ENCODE results near the gene NFE2. TPM values are rescaled to one million over a fixed set of nuclear protein-coding genes. Genes with fewer than 3 reads are reported as not detected.

NFE2 gene
- total RNA-seq, result under 1 TPM in 1 of 2 donors, not detected in 1; 0.26 TPM

- Histone ChIP-seq H3K27ac (no peak within 1 kb of the TSS), H3K4me3 (peak within 1 kb of the TSS in 1 of 2 donors; percentile 8), H3K4me1 (peaks cover 26% of the 10 kb centered on the region), H3K27me3 (no peaks in the 10 kb centered on the region), H3K9me3 (no peaks in the 10 kb centered on the region), H3K36me3 (replicated peaks in 1 of 2; ENCODE audit: insufficient read depth in 1 of 2, low read depth in 2 of 2) (no peaks in the 10 kb centered on the region)
- 1% methylated on average over 15 to 25 of the region's 26 CpGs for WGBS, 2 donors
- TF ChIP-seq CTCF (IDR thresholded peaks at IDR 0.05), result peak in 3 of 7 experiments; percentile 16 to 22 (median 22)
- peak in 1 of 3 donors; percentile 31 for TF ChIP-seq POLR2A (IDR thresholded peaks at IDR 0.05)
- ATAC-seq (peak; percentile 69), DNase-seq (peak; percentile 59 to 74 (median 66))
- intact Hi-C loops (cut with DNase I), result no loop called here
Observed at GRCh38 chr12:54300732-54301427, at the start of gene NFE2. Gene NFE2, minus strand, starts transcription at chr12:54301015. Its CDS starts 5,767 bp downstream, at chr12:54295248.

GRCh38 chr12:54349679-54350078 lies 48.9 kb upstream of the NFE2 start:
- H3K27me3 ChIP-seq, result no peaks in the 10 kb centered on the region
- TF ChIP-seq POLR2A (IDR thresholded peaks at IDR 0.05) (no peak), CTCF (IDR thresholded peaks at IDR 0.05) (no peak)
- H3K4me1 ChIP-seq, result peaks cover 36% of the 10 kb centered on the region
- intact Hi-C loops (cut with DNase I), result no loop called here
- H3K9me3 ChIP-seq, result no peaks in the 10 kb centered on the region
- no peak overlapping the region for H3K27ac ChIP-seq
- no peak for DNase-seq
- H3K36me3 ChIP-seq (replicated peaks in 1 of 2; ENCODE audit: insufficient read depth in 1 of 2, low read depth in 2 of 2), result peaks cover 0 to 40% of the 10 kb centered on the region in 2 donors
- ATAC-seq, result no peak
- H3K4me3 ChIP-seq, result no peak overlapping the region

- Histone ChIP-seq H3K27ac (no peak overlapping the region), H3K4me3 (no peak overlapping the region), H3K27me3 (no peaks in the 10 kb centered on the region), H3K9me3 (no peaks in the 10 kb centered on the region), H3K36me3 (replicated peaks in 1 of 2; ENCODE audit: insufficient read depth in 1 of 2, low read depth in 2 of 2) (peaks cover 0 to 42% of the 10 kb centered on the region in 2 donors), H3K4me1 (peaks cover 30% of the 10 kb centered on the region)
- TF ChIP-seq POLR2A (IDR thresholded peaks at IDR 0.05) (no peak), CTCF (IDR thresholded peaks at IDR 0.05) (no peak)
- DNase-seq, result no peak
- ATAC-seq, result no peak
- intact Hi-C loops (cut with DNase I), result no loop called here
- 82 to 86% methylated on average over 4 of the region's 4 CpGs for WGBS, 2 donors
Observed at GRCh38 chr12:54349036-54349435, 48.2 kb upstream of the NFE2 start.

- no peak for ATAC-seq
- no peak for TF ChIP-seq CTCF (IDR thresholded peaks at IDR 0.05)
- TF ChIP-seq POLR2A (IDR thresholded peaks at IDR 0.05), result no peak
- WGBS, 2 donors, result 55 to 68% methylated on average over 9 of the region's 9 CpGs
- Histone ChIP-seq H3K9me3 (no peaks in the 10 kb centered on the region), H3K36me3 (replicated peaks in 1 of 2; ENCODE audit: insufficient read depth in 1 of 2, low read depth in 2 of 2) (peaks cover 0 to 20% of the 10 kb centered on the region in 2 donors), H3K27ac (no peak overlapping the region), H3K4me3 (no peak overlapping the region), H3K4me1 (peaks cover 46% of the 10 kb centered on the region), H3K27me3 (no peaks in the 10 kb centered on the region)
- DNase-seq, result no peak
- intact Hi-C loops (cut with DNase I), result no loop called here
Observed at GRCh38 chr12:54341378-54342300, 40.8 kb upstream of the NFE2 start.
